Epithelial cell of esophagus (primary cell): ENCODE data around the gene DDX60.
A peak's percentile ranks its signal among the peaks of the same experiment; 100 is the strongest.

Experiments used
- DNase-seq: peaks from one replicate; pipeline ENCODE4 v3.0.0; 2010; ENCODE audit warnings: low read depth
- H3K4me3 ChIP-seq: 2 replicates; pipeline ENCODE4 v1.5.1; 2011; ENCODE audit warnings: mild to moderate bottlenecking, low read length, control low read depth
- CTCF ChIP-seq: IDR thresholded peaks from 2 replicates; pipeline ENCODE4 v1.5.1; 2011; ENCODE audit warnings: low read depth, mild to moderate bottlenecking, low read length, control low read depth, inconsistent platforms; ENCODE audit not compliant: insufficient read depth; ENCODE audit errors: missing control alignments

The DDX60 gene

GRCh38 chr4:168188754-168189153 is 129.8 kb downstream of the DDX60 start:
- no peak overlapping the region for H3K4me3 ChIP-seq
- TF ChIP-seq CTCF, result no peak
- DNase-seq, result no peak

GRCh38 chr4:168183717-168184571 is 134.6 kb downstream of the DDX60 start:
- peak; percentile 60 for TF ChIP-seq CTCF
- peak; percentile 56 for DNase-seq
- H3K4me3 ChIP-seq, result no peak overlapping the region

- DNase-seq, result no peak
- TF ChIP-seq CTCF, result no peak
- no peak overlapping the region for H3K4me3 ChIP-seq
These were observed 140.9 kb downstream of the DDX60 start for GRCh38 chr4:168177546-168178149.

GRCh38 chr4:168174308-168174707 is 144.2 kb downstream of the DDX60 start:
- H3K4me3 ChIP-seq, result no peak overlapping the region
- DNase-seq, result no peak
- no peak for TF ChIP-seq CTCF

- no peak for TF ChIP-seq CTCF
- DNase-seq, result peak; percentile 40
- H3K4me3 ChIP-seq, result no peak overlapping the region
These were observed 150.8 kb downstream of the DDX60 start for GRCh38 chr4:168167714-168168284.
